GM04503 (cell line): ENCODE measurements around the gene ADGRL1.

Experiments
- DNase-seq: peaks from one replicate; pipeline ENCODE4 v3.0.0-alpha.2; 2012; ENCODE audit warnings: low read depth

The ADGRL1 gene

DNA sequence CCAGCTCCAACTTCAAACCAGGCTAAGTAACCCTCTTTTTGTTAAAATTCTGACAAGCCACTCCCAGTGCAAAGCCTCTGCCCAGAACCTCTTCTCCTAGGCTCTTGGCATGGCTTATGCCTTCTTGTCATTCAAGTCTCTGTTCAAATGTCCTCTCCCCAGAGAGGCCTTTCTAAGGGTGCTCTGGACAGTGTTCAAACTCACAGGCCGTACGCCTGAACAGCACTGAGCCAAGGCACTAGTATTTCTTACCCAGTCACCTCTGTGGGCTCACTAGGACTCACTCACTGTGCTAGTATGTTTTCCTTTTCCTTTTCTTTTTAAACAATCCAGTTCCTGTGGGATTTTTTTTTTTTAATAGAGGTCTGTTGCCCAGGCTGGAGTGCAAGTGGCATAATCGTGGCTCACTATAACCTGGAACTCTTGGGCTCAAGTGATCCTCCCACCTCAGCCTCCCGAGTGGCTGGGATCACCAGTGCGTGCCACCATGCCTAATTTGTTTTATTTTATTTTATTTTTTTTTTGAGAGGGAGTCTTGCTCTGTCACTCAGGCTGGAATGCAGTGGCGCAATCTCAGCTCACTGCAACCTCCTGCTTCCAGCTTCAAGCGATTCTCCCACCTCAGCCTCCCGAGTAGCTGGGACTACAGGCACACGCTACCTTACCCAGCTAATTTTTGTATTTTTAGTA is 67.2 kb downstream of the ADGRL1 start:
- DNase-seq: no peak

DNA sequence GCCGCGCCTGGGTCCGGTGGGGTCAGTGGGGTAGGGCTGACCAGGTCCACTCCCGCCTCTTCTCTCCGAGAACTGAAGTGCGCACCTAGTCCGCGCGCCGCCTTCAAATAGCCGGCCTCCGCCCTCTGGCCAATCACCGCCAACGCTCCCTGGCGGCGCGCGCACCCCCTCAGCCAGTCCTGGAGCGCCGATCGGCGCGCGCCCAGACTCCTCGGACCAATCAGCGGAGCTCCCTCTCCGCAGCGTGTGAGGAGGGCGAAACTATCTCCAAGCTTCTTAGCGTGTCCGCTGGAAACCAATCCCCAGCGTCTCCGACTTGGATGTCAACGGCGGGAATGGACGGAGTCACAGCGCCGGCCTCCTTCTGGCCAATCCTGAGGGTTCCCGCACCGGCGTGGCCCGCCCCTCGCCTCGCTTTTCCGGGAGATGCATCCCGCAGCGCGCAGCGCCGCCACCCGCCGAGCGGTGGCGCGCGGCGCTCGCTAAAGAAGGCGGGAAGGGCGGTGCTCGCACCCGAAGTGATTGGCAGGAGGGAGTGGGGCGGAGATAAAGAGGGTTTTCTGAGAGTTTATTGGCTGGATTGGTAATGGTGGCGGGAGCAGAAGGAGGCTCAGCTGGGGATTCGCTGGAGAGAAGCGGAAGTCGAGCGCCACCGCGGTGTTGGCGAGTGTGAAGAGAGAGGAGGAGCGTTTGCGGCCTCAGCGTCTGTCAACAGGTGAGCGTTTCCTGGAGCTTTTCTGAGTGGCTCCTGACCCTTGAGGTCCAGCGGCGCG is 69.3 kb downstream of the ADGRL1 start, which contains the start of gene ASF1B:
ASF1B (minus strand) TSS at position 81 of the 773 bp plus-strand sequence. CDS start 133 bp downstream, outside the sequence.
- DNase-seq: peak; percentile 99

DNA sequence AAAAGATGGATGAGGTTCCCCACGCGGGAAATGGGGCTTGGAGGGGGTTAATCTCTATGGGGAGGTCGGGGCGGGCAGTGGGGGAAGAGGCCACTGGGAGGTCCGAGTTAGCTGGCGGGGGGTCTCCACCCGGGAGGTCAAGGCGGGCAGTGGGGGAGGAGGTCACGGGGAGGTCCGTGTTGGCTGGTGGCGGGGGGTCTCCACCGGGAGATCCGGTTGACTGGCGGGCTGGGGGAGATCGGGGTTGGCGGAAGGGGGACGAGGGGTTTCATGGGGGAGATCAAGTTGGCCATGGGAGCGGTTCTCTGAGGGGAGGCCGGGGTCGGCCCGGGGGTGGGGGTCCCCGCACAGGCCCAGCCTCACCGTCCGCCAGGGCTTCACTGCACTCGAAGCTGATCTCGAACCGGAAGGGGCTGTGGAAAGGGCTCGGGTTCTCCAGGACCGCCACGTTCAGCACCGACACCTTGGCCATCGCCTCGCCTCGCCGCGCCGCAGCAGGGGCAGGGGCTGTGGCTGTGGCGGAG is 69.9 kb downstream of the ADGRL1 start:
- DNase-seq: no peak

GRCh38 chr19:14135355-14135754 is 70.6 kb downstream of the ADGRL1 start:
- no peak for DNase-seq

DNA sequence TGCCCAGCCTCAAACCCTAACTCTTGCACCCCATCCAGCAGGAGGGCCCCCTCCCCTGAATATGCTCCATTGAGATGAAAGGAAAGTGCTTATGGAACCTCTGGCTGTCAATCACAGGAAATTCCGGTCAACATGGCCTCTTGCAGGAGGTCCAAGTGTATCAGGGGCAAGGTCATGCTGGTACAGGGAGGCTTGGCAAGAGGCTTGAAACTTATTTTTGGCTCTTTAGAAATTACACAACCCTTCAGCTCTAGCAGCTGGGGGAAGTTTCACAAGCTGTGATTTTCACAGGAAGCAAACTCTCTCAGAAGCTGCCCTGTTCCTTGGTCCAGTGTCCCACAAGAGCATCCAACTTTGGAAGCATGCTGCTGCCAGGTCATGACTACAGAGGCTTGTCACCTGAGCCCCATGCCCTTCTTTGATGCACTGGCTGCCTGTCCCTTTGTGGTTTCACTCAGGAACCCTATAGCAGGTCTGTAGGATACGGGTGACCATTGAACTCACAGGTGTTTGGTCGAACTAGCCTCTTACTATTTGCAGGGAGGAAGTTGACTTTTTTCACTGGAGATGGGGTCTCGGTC is 78.0 kb downstream of the ADGRL1 start:
- no peak for DNase-seq

DNA sequence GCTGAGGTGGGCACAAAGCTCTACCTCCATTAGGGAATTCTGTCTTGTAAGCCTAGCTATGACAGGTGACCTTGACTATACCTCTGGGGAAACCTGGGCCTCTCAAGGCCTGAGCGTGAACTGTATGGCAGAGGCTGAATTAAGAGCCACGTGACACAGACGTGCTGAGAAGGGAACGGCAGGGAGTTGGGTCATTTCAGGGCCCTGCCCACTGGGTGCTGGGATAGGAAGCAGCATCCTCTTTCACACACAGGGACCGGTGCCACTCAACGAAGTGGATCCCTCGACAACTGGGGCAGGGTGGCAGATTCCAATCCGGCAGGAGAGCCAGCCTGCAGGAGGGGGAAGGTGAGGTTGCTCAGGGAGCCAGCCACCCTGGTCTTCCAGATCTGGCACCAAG is 78.8 kb downstream of the ADGRL1 start:
- no peak for DNase-seq

DNA sequence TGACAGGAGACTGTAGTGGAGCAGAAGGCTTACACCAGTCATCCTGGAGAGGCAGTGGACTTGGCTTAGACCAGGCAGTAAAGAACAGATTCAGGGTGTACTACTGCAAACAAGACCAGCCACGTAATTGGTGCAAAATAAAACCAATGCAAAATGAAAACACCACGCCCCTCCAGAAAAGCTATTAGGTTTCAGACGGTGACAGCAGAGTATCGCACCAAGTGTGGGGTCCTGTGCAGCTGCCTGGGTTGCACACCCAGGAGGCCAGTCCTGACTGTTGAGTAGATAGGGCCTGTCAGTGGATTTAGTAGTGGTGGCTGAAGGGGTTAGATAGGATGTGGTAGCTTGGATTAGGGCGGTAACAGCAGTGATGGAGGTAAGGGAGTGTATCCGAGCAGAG is 83.0 kb downstream of the ADGRL1 start:
- DNase-seq: no peak

- no peak for DNase-seq
These were observed 85.5 kb downstream of the ADGRL1 start for GRCh38 chr19:14120497-14120780.

GRCh38 chr19:14119644-14120496 is 86.1 kb downstream of the ADGRL1 start:
- DNase-seq: no peak

GRCh38 chr19:14119146-14119545 is 86.8 kb downstream of the ADGRL1 start:
- no peak for DNase-seq

GRCh38 chr19:14118165-14119051 is 87.6 kb downstream of the ADGRL1 start:
- DNase-seq: no peak

DNA sequence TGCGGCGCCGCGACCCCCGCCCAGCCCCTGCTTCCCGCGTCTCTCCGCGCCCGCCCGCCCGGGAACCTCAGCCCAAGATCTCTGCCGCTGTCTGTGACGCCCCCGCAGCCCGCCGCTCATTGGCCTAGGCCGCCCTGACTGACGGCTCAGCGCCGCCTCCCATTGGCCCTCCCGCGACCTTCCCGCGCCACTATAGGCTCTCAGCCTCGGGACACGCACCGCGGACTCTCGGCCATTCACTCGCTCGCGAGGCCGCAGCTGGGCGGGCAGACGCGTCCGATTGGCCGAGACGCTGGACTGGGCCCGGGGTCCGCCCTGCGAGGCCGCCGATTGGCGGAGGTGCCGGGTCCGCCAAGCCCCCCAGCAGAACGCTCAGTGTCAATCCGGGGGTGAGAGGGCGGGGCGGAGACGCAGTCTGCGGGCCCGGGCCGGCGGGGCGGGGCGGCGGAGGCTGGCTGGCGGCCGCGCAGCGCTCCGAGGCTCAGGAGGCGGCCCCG is 88.3 kb downstream of the ADGRL1 start, which contains the start of gene PRKACA:
PRKACA (minus strand) TSS at position 95 of the 497 bp plus-strand sequence. CDS start 215 bp downstream, outside the sequence.
- peak; percentile 95 for DNase-seq

GRCh38 chr19:14116918-14117578 is 88.9 kb downstream of the ADGRL1 start:
- DNase-seq: no peak

GRCh38 chr19:14116525-14116917 is 89.4 kb downstream of the ADGRL1 start:
- no peak for DNase-seq

DNA sequence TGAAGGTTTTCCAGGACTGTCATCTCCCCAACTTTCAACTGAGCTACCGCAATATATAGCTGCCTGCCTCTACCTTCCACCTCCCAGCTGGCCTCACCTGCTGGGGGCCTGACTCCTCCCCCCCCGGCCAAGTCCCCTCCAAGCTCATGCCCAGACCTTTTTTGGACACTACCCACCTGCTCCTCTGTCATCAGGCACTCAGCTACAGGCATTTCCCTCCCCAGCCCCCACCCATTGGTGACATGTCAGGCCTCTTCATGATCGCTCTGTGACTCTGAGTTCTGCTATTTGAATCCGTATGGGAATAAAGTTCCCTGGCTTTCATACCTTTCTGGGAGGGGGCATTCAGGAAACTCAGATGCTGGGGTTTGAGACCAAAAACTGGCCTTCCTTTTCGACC is 90.2 kb downstream of the ADGRL1 start:
- DNase-seq: no peak

- no peak for DNase-seq
These were observed 91.1 kb downstream of the ADGRL1 start for GRCh38 chr19:14114854-14115253.

- no peak for DNase-seq
These were observed 91.5 kb downstream of the ADGRL1 start for GRCh38 chr19:14114439-14114838.

DNA sequence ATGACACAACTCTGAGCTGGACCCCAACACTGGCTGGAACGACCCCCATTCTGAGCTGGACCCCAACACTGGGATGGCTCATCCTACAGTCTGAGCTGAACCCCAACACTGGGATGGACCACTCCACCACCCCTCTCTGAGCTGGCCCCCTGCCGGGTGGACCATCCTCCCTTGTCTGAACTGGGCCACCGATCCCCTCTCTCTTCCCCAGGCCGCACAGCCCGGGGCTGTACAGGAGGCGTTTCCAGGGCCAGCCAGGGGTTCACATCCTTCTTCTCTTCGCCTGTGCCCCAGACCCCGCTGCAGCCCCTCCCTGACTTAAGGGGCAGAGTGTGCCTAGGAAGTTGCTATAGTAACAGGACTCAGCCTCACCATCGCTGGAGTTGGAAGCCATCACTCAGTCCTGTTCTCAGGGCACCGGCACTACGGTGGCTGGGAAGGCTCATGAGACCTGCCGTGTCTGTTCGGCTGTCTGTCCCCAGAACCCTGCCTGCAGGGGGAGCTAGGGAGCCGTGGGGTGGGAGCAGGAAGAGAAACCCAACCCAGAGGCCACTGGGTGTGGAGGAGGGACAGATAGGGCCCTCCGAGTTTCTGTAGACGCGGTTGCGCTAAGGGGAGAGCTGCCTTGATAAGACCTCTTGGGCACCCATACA is 92.1 kb downstream of the ADGRL1 start:
- DNase-seq: no peak

GRCh38 chr19:14112809-14113385 is 93.1 kb downstream of the ADGRL1 start:
- DNase-seq: no peak
